ENCODE data around the gene ADAMTSL4.

The ADAMTSL4 gene

DNA sequence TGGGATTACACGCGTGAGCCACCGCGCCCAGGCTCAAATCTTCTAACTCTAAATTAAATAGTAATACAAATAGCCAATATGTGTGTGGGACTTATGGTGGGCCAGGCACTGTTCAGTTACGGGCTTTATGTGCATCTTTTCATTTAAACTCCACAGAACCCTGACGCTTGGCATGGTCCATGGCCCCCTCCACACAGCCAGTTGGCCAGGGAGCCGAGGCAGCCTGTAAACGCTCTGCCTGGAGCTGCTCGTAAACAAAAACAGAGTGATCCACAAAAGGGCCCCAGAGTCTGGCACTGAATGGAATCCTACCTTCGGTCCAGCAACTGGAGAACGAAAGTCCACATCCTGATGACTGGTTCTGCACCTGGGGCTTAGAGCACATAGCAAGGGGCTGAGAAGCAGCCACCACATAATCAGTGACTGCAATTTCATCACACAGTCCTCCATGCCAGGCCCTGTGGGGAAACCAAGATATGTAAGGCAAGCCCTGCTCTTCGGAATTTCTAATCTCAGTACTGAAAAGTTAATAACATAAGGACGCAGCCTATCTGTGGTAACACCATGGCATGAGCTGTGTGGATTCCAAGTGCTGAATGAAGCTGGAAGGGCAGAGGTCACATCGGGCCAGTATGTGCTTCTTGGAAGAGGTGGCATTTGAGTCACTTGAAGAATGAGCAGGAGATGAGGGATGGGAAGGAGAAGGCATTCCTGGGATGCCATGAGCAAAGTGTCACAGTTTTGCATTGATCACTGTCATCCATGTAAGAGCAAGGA lies 13.5 kb upstream of the ADAMTSL4 start:
- no peak for DNase-seq

GRCh38 chr1:150536836-150537731 lies 12.1 kb upstream of the ADAMTSL4 start:
- DNase-seq: no peak

DNA sequence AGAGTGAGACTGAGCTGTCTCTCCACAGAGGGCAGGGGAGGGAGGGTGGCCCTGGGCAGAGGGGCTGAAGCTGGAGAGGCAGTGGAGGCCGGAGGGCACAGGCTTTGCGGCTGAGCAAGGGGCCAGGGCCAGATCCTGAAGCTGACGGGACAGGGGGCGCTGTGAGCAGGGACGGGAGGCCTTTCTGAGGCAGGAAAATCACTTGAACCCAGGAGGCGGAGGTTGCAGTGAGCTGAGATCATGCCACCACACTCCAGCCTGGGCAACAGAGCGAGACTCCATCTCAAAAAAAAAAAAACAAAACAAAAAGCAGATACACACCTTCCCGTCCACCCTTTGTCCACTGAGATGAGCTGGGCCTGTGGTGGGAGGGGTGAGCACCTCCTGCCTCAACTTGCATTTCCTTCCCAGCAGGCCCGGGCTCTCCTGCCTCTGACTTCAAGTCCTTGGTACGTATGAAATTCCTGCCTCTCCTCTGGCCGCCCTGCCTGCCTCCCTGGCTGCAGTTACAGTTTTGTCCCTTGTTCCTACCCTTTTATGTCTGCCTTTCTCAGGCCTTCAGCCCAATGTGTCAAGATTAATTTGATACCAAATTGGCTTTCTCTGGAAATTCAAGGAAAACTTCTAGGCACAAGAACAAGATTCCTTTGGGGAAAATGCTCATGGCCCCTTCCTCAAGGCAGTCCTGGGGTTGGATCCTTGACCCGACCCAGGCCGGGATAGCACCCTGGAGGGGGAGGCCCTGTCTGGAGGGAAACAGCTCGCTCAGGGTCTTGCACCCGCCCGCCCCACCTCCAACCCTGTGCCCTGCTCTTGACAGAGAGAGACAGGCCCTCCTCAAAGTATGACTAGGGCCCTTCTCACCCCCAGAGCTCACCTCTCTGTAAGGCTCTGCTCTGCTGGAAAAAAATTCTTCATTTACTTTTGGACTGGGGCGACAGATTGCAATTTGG lies 11.2 kb upstream of the ADAMTSL4 start:
- DNase-seq: no peak

DNA sequence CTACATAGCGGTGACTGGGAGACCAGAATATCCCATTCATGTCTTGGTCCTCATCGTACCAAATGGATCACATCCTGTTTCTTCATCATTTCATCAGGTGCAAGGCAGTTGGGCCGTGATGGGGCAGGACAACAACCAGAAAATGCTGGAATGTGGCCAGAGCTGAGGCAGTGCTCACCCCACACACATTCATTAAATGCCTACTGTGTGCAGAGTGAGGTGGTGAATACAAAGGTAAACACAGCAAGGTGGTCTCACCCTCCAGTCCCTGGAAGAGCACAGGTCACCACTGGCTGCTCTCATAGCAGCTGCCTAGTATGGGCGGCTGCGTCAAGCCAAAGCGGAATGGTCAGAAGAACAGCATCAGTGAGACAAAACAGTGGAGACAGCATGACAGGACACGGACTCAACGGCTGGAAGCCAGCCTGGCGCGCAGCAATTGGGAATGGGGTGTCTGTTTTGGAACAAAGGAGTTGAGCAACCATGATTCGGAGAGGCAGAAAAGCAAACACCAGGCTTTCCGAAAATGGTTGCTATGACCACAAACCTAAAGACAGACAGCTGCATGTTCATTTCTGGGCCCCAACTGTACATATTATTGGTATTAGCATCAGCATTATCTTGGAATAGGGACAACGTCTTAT lies 5.6 kb upstream of the ADAMTSL4 start:
- DNase-seq: no peak

DNA sequence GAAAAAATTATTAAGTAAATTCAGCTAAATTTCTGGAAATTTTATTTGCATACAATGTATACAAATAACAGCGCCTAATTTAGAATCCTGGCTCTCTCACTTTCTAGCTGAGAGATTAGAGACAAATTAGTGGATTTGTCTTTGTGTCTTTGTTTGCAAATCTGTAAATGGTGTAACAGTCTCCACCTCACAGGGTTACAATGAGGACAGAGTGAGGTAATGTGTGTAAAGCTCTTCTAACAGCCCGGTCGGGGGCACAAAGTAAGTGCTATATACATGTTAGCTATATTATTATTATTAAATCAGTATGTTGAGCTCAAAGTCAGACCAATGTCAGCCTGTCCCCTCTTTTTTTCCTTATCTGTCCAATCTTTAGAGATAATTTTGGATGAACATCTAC lies 5.0 kb upstream of the ADAMTSL4 start:
- DNase-seq: no peak

DNA sequence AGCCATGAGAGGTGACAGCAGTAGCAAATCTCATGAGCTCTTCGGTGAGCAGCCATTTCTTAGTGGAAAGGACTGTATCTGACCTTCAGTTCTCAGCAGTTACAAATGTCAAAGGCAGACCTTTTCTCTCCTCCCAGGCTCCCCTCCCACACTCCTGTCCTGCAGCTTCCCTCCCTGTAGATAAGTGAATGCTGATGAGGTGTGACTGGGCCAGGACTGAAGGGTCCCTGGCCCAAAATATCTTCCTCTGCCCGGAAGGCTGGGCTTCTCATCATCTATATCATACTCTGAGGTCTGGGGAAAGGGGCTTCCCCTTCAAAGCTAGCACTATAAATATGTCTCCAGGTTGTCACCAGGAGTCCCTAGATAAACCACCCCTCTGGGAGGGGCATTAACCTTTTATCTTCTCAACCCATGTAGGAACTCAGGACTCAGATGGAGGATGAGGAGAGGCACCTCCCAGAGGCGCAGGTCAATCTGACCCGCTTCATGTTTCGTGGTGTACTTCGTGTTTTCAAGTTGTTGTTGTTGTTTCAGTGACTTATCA lies 3.6 kb upstream of the ADAMTSL4 start:
- DNase-seq: no peak

DNA sequence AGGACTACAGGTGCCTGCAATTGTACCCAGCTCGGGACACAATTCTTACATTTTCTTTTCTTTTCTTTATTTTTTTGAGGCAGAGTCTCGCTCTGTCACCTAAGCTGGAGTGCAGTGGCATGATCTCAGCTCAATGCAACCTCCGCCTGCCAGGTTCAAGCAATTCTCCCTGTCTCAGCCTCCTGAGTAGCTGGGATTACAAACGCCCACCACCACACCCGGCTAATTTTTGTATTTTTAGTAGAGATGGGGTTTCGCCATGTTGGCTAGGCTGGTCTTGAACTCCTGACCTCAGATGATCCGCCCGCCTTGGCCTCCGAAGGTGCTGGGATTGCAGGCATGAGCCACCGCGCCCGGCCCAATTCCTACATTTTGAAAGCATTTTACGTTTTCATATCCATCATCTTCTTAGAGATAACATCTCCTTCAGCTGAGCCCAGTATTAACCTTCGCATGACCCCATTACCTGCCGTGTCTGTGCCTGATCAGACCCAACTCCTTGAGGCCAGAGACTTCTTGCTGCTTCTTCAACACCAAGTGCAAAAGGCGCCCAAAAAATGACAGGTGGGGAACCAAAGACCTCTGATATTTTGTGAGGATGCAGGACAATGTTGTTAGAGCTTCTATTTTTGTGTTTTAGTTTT lies 2.8 kb upstream of the ADAMTSL4 start:
- no peak for DNase-seq

DNA sequence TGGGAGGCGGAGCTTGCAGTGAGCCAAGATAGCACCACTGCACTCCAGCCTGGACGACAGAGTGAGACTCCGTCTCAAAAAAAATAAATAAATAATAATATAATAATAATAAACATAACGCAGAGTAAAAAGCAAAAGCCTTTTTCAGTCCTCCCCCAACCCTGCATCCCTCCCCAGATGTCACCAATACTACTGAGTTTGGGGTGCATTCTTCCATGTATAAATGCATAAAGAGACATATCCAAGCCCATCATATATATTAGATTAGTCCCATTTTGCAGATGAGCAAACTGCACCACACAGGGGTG lies 930 bp upstream of the ADAMTSL4 start:
- no peak for DNase-seq

GRCh38 chr1:150549496-150550221 lies 451 bp downstream of the ADAMTSL4 start:
- DNase-seq: no peak

- no peak for DNase-seq
These were observed 1.2 kb downstream of the ADAMTSL4 start for GRCh38 chr1:150550222-150551050.

GRCh38 chr1:150551051-150551783 lies 2.0 kb downstream of the ADAMTSL4 start:
- DNase-seq: no peak

DNA sequence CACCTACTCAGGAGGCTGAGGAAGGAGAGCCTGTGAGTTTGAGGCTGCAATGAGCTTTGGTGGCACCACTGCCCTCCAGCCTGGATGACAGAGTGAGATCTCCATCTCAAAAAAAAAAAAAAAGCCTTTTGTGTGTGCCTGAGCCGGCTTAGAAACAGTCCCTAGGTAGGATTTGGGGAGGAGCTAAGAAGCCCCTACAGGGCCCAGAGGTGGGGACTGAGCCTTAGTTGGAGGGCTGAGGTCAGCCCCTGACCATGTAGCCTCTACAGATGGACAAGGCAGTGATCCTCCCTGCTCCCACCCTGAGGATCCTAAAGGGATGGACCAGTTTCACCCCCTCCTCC lies 2.5 kb downstream of the ADAMTSL4 start:
- DNase-seq: no peak

DNA sequence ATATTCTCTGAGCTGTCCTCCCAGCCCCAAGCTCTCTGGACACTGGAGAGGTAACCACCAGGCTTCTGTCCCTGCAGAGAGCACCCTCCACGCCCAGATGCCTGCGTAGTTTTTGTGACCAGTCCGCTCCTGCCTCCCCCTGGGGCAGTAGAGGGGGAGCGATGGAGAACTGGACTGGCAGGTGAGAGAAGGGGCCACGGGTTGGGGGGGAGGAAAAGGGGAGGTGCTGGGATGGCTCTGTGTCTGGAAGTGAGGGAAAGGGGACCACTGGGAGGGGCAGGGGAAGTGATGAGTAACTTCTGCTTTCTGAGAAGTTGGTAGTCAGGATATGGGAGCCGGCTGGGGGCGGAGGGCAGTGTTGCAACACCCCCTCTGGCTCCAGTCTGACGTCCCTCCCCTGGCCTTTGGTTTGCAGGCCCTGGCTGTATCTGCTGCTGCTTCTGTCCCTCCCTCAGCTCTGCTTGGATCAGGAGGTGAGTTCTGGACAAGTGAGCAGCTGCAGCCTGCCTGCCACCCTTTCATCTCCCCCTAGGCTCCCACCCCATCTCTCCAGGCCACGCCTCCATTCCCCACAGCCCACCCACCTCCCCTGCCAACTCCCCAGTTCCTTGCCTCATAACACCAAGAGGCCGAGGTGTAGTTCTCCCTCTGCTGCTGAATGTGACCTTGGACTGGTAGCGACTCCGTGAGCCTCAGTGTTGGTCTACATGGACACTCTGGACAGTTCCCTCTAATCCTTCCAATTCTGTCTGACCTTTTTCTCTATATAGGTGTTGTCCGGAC lies 3.1 kb downstream of the ADAMTSL4 start:
- no peak for DNase-seq

GRCh38 chr1:150552911-150553289 lies 3.7 kb downstream of the ADAMTSL4 start:
- no peak for DNase-seq

DNA sequence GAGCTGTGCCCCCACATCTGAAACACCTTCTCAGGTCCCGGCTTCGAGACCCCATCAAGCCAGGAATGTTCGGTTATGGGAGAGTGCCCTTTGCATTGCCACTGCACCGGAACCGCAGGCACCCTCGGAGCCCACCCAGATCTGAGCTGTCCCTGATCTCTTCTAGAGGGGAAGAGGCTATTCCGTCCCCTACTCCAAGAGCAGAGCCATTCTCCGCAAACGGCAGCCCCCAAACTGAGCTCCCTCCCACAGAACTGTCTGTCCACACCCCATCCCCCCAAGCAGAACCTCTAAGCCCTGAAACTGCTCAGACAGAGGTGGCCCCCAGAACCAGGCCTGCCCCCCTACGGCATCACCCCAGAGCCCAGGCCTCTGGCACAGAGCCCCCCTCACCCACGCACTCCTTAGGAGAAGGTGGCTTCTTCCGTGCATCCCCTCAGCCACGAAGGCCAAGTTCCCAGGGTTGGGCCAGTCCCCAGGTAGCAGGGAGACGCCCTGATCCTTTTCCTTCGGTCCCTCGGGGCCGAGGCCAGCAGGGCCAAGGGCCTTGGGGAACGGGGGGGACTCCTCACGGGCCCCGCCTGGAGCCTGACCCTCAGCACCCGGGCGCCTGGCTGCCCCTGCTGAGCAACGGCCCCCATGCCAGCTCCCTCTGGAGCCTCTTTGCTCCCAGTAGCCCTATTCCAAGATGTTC lies 4.3 kb downstream of the ADAMTSL4 start:
- DNase-seq: no peak

- no peak for DNase-seq
These were observed 4.9 kb downstream of the ADAMTSL4 start for GRCh38 chr1:150554086-150554452.

- DNase-seq: no peak
These were observed 6.2 kb downstream of the ADAMTSL4 start for GRCh38 chr1:150555198-150555970.

All from cortex of kidney (tissue), 1 donor.